HG03060 (cell line): Measurements from ENCODE around the gene UVRAG.

Experiments used
- ATAC-seq: cut with Tn5 transposase; IDR thresholded peaks from one replicate; pipeline ENCODE4 v1.9.1; 2021; ENCODE audit warnings: low read depth, moderate number of reproducible peaks; ENCODE audit not compliant: unreplicated experiment

The UVRAG gene

DNA sequence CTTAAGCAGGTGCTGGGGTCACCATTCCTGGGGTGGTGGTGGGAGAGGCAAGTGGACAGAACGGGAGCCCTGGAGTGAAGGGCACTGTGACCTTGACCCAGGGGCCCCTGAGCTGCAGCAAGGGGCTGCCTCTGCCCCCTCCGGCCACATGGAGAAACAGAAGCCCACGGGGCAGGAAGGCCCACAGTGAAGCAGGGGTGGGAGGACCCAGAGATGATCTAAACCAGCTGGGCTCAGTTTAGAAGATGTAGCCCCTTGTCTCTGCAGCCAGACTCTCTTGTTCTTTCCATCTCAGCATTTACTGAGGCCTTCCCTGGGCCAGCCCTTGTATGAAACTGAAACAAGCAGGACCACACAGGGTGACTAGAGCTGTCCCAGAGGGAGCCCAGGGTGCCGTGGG, 360.8 kb downstream of the UVRAG start:
- no peak for ATAC-seq

DNA sequence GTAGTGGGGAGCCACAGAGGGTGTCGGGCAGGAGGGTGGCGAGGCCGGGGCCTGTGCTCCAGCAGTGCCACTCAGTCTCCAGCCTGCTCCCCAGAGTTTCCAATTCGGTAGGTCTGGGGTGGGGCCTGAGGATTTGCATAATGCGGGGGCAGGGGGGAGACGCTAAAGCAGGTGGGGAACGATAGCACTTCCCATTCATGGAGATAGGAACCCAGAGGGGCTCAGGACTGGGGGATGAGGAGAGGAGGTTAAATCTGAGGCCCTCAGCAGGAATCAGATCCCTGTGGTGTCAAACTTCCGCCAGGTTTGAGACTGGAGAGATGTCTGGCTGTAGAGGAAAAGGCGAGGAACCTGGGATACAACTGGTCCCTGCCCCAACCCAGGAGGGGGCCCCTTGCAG, 361.5 kb downstream of the UVRAG start:
- no peak for ATAC-seq

DNA sequence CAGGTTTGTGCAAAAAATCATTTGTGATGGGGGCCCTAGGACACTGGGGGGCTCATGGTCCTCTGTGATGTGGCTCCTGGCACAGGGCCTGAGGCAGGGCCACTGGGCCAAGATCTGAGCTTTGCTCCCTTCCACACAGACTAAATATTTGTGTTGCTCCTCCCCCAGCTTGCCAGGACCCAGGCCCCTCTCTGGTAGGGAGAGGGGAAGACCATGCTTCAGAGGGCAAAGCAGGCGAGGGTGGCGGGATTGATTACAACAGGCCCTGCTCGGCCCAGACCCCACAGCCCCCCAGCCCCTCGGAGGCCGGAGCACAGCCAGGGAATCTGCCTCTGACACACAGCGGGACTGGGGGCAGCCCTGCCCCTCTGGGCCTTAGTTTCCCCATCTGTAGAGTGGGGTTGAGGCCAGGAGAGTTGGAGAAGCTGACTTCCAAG, 362.3 kb downstream of the UVRAG start:
- ATAC-seq = no peak

DNA sequence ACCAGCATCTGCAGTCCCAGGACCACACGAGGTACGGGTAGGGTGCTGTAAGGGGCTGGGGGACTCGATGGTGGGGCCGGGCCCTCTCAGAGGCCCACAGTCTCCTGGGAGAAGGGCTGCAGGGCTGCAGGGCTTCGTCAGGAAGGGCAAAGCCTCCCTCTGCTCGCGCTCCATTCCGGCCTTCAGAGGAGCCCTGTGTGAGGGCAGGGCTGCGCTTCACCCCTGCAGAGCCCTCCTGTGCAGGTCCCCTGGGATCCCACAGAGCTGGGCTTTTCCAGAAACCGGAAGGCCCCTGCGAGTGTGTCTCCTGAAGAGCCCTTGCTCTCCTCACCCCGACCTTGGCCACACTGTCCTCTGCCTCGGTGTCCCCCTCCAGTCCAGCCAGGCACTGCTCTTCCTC, 364.1 kb downstream of the UVRAG start:
- no peak for ATAC-seq

DNA sequence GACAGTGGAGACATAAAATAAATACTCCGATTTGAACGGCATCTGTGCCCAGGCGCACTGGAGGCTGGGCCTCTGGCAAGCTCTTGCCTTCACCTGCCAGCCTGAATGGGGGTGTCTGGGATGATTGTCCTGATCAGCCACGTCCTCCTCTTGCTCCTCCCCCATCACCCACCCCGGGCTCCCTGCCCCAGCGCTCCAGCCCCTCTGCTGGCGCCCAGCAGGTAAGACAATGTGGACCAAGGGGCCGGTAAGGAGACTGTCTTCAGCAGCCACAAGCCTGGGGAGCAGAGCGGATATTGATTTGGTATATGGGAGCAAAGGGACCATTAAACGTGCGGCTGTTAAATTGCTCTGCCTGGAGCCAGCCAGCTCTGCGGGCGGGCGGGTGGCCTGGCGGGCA, 366.4 kb downstream of the UVRAG start:
- ATAC-seq = no peak

DNA sequence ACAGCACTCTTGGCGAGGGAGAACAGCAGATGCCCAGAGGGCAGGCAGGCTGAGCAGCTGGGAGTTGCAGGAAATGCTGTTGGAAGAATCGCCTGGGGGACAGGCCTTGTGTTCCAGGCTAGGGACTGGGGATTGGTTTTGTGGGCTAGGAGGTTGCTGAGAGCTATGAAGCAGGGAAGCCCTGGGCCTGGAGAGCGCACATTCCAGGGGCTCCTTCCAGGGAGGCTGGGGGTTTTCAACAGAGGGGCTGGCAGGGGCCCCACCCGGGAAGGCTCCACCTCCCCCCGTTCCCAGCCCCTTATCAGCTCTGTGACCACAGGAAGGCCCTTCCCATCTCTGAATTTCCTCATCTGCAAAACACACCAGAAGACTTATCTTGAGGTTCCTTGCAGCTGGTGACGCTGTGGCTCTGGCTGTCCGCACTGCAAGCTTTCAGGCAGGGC, 369.6 kb downstream of the UVRAG start:
- ATAC-seq = no peak

DNA sequence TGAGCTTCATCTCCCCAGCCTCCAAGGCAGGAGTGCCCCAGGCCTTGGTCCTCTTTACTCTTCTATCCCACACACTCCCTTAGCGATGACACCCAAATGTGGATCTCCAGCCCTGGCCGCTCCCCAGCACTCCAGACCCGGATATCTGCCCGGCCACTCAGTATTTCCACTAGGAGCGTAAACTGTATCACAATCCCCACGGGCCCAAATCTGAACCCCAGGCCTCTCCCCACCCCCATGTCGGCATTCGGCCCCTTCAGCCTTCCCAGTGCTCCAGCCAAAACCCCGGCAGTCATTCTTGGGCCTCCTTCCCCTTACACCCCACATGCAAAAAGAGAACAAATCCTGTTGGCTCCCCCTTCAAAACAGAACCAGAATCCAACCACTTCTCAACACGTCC, 370.5 kb downstream of the UVRAG start:
- ATAC-seq = no peak

DNA sequence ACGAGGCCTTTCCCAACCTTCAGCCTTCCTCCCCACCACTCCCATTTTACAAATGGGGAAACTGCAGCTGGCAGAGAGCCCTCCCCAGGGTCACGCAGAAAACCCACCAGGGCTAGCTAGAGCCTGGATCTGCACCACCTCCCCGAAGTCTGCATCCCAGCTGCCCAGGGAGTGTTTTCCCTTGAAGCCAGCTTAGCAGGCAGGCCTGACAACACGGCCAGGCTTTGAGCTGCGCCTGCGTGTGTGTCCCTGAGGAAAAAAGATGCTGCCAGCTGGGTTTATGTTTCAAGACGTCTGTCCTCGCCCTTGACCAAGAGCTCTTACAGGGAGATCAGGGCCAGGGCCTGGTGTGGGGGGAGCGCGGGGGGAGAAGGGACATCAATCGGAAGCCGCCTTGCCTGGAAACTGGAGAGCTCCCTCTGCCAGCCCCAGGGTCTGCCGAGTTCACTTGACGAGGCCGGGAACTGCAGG, 371.0 kb downstream of the UVRAG start:
- no peak for ATAC-seq

DNA sequence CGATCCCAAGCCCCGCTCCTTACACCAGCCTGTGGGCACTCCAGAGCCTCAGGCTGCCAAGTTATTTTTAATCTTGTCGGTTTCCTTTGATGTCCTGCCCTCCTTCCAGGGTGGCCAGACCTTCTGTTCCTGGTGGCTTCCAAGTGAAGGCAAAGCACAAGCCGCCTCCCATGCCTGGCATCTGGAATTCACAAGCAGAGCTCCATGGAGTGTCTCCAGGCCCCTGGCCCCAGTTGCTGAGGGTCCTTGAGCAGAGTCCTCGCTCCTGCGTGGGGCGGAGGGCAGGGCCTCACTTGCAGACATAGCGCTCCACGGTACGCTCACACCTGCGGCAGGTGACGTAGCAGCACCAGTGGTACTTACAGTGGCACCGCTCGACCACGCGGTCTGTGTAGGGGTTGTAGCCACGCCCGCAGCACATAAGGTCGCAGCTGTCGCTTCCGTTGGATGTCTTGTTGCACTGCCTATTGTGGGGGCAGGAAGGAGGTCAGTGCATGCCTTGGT, 371.8 kb downstream of the UVRAG start:
- no peak for ATAC-seq

DNA sequence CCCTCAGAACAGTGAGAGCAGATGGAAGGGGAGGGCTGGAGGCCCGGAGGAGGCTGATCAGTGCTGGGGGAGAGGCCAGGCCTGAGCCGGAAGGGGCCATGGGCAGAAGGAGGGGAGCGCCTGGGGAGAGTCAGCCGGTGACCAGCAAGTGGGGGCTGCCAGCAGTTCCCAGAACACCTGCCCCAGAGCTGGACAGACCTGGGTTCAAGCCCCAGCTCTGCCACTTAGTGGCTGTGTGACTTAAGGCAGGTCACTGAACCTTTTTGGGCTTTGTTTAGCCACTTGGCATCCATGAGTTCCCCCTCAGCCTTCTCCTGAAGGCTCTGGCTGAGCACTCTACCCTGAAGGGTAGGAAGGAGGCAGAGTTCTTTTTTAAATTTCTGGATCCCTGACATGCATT, 373.9 kb downstream of the UVRAG start:
- no peak for ATAC-seq

DNA sequence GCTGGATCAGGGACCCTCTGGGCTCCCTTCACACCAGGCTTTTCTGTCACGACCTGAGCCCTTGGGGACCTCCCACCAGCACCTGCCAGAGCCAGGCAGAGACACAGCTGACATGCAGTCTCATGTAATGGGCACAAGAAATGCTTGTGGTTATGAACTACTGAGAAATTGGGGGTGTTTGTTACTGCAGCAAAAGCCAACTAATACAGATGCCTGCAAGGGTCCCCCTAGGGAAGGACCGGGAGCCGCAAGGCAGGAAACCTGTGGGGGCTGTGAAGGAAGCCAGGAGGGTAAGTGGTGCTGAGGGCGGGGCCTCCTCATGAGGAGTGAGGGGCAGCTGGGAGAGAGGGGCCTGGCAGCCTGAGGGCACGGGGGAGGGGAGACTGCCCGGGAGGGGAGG, 374.7 kb downstream of the UVRAG start:
- ATAC-seq = no peak

DNA sequence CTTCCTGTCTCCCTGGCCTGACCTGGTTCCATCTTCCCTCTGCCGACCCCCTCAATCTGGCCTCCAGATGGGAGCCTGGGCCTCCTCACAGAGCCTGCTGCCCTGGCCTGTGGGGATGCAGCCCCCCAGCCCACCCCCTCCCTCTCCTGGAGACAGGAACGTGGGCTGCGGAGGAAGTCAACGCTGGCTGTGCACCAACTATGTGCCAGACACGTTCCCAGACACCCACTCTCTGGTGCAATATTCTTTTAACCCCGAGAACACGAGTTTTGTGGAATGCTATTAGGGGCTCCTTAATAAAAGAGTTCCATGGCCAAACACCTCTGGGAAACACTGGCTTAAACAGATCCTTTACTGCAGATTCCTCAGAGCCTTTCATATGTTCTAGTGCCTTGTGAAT, 375.4 kb downstream of the UVRAG start:
- ATAC-seq = no peak
